Uterus (tissue), 4 donors: ENCODE results near the gene SPNS1. TPM values are rescaled to one million over a fixed set of nuclear protein-coding genes. Genes with fewer than 3 reads are reported as not detected.

Experiments used
- DNase-seq, 2 donors: peaks; one replicate each; pipeline ENCODE4 v3.0.0-alpha.2; 2019 to 2020
- H3K27ac ChIP-seq, 2 donors: fragments of 200-600 bp; sonication (generic); 1 replicate in 1 of 2; 2 replicates in 1 of 2; pipeline ENCODE4 v1.5.1; 2016 to 2018
- H3K27me3 ChIP-seq, 2 donors: fragments of 200-600 bp; sonication (generic); one replicate each; pipeline ENCODE4 v1.5.1; 2018 to 2019; ENCODE audit warnings: control low read depth in 1 of 2
- H3K36me3 ChIP-seq, 2 donors: fragments of 200-600 bp; sonication (generic); one replicate each; pipeline ENCODE4 v1.5.1; 2019; ENCODE audit warnings: control low read depth in 1 of 2
- H3K4me1 ChIP-seq, 2 donors: fragments of 200-600 bp; sonication (generic); one replicate each; pipeline ENCODE4 v1.5.1; 2018 to 2019; ENCODE audit warnings: control low read depth in 1 of 2
- H3K4me3 ChIP-seq, 2 donors: fragments of 200-600 bp; sonication (generic); 1 replicate in 1 of 2; 2 replicates in 1 of 2; pipeline ENCODE4 v1.5.1; 2018 to 2019; ENCODE audit warnings: mild to moderate bottlenecking in 1 of 2
- H3K9me3 ChIP-seq, 2 donors: fragments of 200-600 bp; sonication (generic); one replicate each; pipeline ENCODE4 v1.5.1; 2019; ENCODE audit warnings: control low read depth in 1 of 2
- POLR2A ChIP-seq, 2 donors: fragments of 450-650 bp; IDR thresholded peaks; one replicate each; pipeline ENCODE4 v1.6.1; 2016; ENCODE audit warnings: antibody characterized with exemption in 2 of 2, mild to moderate bottlenecking in 1 of 2, moderate library complexity in 1 of 2
- intact Hi-C: fragments of 100-400 bp; cut with DNase I; formaldehyde crosslinking; loops from one replicate; pipeline ENCODE4 v1.15.1; 2023; ENCODE audit warnings: low total_unique reads
- total RNA-seq, 4 donors: library from RNA; depleted of rRNA in 3 of 4; stranded (reverse); fragments of >200 nt in 3 of 4; gene quantifications; one replicate each; pipeline versions ENCODE4 v1.1.0 to v1.2.4, GENCODE V29; 2014 to 2023
- TF ChIP-seq, protein P1 (sequence below), 4 experiments: fragments of 200-600 bp in 2 of 4; fragments of 450-650 bp in 2 of 4; sonication (generic) in 2 of 4; IDR thresholded peaks; one replicate each; pipeline ENCODE4 v1.5.1; 2016 to 2019; ENCODE audit warnings: antibody characterized with exemption in 4 of 4, mild to moderate bottlenecking in 2 of 4, moderate library complexity in 1 of 4
- donor health status: DM: yes; HTN: yes; CAD: no.

Gene SPNS1
- total RNA-seq, 4 donors from 2014 or later = 7.4 to 74.3 (median 25.3) TPM

DNA sequence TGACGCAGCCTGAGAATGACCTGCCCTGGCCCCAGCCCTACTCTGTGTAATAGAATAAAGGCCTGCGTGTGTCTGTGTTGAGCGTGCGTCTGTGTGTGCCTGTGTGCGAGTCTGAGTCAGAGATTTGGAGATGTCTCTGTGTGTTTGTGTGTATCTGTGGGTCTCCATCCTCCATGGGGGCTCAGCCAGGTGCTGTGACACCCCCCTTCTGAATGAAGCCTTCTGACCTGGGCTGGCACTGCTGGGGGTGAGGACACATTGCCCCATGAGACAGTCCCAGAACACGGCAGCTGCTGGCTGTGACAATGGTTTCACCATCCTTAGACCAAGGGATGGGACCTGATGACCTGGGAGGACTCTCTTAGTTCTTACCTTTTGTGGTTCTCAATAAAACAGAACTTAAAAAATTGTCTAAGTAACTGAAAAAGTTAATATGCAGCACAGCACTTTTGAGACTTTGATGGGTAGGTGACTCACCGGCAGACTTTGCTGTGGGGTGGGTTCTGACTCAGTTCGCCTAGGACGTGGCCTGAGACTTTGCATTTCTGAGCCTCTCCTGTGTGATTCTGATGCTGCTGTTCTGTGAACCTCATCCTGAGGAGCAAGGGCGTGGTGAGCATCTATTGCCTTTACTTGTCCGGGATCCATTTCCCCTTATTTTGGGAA is 15.9 kb downstream of the SPNS1 start:
- H3K4me1 ChIP-seq = no peaks in the 10 kb centered on the region
- H3K36me3 ChIP-seq = no peaks in the 10 kb centered on the region
- no peak overlapping the region for H3K27ac ChIP-seq
- intact Hi-C loops = no loop called here
- no peak overlapping the region for H3K4me3 ChIP-seq
- TF ChIP-seq, protein P1, sequence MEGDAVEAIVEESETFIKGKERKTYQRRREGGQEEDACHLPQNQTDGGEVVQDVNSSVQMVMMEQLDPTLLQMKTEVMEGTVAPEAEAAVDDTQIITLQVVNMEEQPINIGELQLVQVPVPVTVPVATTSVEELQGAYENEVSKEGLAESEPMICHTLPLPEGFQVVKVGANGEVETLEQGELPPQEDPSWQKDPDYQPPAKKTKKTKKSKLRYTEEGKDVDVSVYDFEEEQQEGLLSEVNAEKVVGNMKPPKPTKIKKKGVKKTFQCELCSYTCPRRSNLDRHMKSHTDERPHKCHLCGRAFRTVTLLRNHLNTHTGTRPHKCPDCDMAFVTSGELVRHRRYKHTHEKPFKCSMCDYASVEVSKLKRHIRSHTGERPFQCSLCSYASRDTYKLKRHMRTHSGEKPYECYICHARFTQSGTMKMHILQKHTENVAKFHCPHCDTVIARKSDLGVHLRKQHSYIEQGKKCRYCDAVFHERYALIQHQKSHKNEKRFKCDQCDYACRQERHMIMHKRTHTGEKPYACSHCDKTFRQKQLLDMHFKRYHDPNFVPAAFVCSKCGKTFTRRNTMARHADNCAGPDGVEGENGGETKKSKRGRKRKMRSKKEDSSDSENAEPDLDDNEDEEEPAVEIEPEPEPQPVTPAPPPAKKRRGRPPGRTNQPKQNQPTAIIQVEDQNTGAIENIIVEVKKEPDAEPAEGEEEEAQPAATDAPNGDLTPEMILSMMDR (IDR thresholded peaks at IDR 0.05) = no peak
- no peak for TF ChIP-seq POLR2A (IDR thresholded peaks at IDR 0.05)
- peaks cover 0 to 6% of the 10 kb centered on the region in 2 donors for H3K9me3 ChIP-seq
- DNase-seq = no peak
- no peaks in the 10 kb centered on the region for H3K27me3 ChIP-seq

DNA sequence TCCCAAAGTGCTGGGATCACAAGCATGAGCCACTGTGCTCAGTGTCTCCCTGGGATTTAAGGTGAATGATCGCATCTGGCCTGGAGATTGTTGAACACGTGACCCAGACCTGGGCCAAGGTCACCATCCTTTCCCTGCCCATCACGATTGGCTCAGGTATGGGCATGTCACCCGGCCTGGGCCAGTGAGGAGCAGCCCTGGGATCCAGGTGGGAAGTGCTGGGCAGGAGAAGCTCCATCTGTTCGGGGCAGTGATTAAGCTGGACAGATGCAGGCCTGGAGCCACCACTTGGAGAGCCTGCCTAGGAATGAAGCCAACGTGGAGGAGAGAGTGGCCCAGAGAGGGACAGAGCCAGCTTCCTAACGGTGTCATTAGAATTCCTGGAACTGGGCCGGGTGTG is 17.1 kb downstream of the SPNS1 start:
- intact Hi-C loops = no loop called here
- no peak for DNase-seq

DNA sequence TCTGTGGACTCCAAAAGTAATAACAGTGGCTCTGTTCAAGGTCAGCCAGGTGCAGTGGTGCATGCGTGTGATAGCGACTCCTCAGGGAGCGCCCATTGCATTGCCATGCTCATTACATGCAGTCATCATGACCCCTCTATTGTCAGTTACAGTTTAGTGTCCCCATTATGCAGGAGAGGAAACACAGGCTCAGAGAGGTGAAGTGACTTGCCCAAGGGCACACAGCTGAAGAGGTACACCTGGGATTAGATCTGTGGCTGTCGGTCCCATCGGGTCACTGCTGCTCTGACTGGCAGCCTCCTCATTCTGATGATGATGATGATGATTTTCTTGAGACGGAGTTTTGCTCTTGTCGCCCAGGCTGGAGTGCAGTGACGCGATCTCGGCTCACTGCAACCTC is 17.9 kb downstream of the SPNS1 start:
- H3K9me3 ChIP-seq = no peaks in the 10 kb centered on the region

More for the DNA sequence above, 17.1 kb downstream of the SPNS1 start:
- Histone ChIP-seq H3K36me3 (no peaks in the 10 kb centered on the region), H3K4me3 (no peak overlapping the region), H3K27ac (no peak overlapping the region), H3K4me1 (no peaks in the 10 kb centered on the region), H3K27me3 (no peaks in the 10 kb centered on the region), H3K9me3 (peaks cover 0 to 5% of the 10 kb centered on the region in 2 donors)
- no peak for TF ChIP-seq POLR2A (IDR thresholded peaks at IDR 0.05)
- TF ChIP-seq, protein P1 (IDR thresholded peaks at IDR 0.05) = no peak

DNA sequence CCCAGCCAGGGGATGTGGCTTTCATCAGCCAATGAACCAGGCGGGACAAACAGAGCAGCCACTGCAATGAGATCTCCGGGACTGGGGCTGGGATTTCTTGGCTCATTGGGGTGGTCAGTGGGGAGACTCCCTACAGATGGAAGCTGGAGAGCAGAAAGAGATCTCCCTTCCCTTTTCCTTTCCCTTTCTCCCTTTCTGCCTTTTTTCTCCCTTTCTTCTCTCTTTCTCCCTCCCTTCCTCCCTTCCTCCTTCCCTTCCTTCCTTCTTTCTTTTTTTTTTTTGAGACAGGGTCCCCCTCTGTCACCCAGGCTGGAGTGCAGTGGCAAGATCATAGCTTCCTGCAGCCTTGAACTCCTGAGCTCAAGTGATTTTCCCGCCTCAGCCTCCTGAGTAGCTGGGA is 24.3 kb downstream of the SPNS1 start:
- Histone ChIP-seq H3K4me1 (no peaks in the 10 kb centered on the region), H3K27ac (no peak overlapping the region), H3K27me3 (no peaks in the 10 kb centered on the region), H3K4me3 (no peak overlapping the region), H3K36me3 (no peaks in the 10 kb centered on the region), H3K9me3 (no peaks in the 10 kb centered on the region)
- DNase-seq = no peak
- intact Hi-C loops = no loop called here
- no peak for TF ChIP-seq POLR2A (IDR thresholded peaks at IDR 0.05)
- TF ChIP-seq, protein P1 (IDR thresholded peaks at IDR 0.05) = no peak

More for the DNA sequence above, 17.9 kb downstream of the SPNS1 start:
- Histone ChIP-seq H3K27ac (no peak overlapping the region), H3K4me1 (no peaks in the 10 kb centered on the region), H3K27me3 (no peaks in the 10 kb centered on the region), H3K36me3 (no peaks in the 10 kb centered on the region), H3K4me3 (no peak overlapping the region)
- intact Hi-C loops = no loop called here
- no peak for DNase-seq
- TF ChIP-seq POLR2A (IDR thresholded peaks at IDR 0.05) = no peak
- TF ChIP-seq, protein P1 (IDR thresholded peaks at IDR 0.05) = no peak

DNA sequence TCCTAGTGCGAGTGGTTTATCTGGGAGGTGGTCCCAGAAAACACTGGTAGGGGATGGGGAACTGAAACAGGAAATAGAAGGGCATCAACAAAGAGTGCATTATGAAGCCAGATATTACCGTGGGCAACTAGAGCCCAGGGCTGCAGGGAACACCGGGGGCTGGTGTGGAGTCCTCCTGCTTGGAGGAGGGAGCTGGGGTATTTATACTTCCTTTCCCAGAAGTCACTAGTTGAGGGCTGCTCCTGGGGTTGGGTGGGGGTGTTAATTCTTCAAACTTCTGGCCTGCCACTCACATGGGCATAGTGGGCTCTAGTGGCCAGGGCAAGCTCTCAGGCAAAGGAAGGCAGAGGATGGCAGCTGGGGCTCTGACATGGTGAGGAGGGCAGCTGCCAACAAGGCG is 25.0 kb downstream of the SPNS1 start:
- intact Hi-C loops = no loop called here
- H3K9me3 ChIP-seq = no peaks in the 10 kb centered on the region
- no peak for TF ChIP-seq POLR2A (IDR thresholded peaks at IDR 0.05)
- TF ChIP-seq, protein P1 (IDR thresholded peaks at IDR 0.05) = no peak
- H3K27ac ChIP-seq = no peak overlapping the region
- no peak overlapping the region for H3K4me3 ChIP-seq
- no peak for DNase-seq
- H3K36me3 ChIP-seq = no peaks in the 10 kb centered on the region
- H3K4me1 ChIP-seq = no peaks in the 10 kb centered on the region
- no peaks in the 10 kb centered on the region for H3K27me3 ChIP-seq
